Progenitor cell of endocrine pancreas (in vitro differentiated cells): ENCODE measurements around the gene TRIM8. TPM values are rescaled to one million over a fixed set of nuclear protein-coding genes. Genes with fewer than 3 reads are reported as not detected.
A peak's percentile ranks its signal among the peaks of the same experiment; 100 is the strongest.

Experiments
- DNase-seq: peaks from one replicate; pipeline ENCODE4 v3.0.0; 2021; ENCODE audit warnings: low spot score; ENCODE audit not compliant: unreplicated experiment
- H3K27ac Mint-ChIP-seq: 2 replicates; pipeline ENCODE4 v1.8.0; 2021; ENCODE audit warnings: mild to moderate bottlenecking, moderate library complexity, mixed read lengths
- H3K27me3 Mint-ChIP-seq: 2 replicates; pipeline ENCODE4 v1.8.0; 2021; ENCODE audit warnings: mixed read lengths
- H3K36me3 Mint-ChIP-seq: 2 replicates; pipeline ENCODE4 v1.8.0; 2022; ENCODE audit warnings: mixed read lengths; ENCODE audit not compliant: insufficient read depth
- H3K4me1 Mint-ChIP-seq: 2 replicates; pipeline ENCODE4 v1.8.0; 2021; ENCODE audit warnings: low read depth, mixed read lengths
- H3K4me3 Mint-ChIP-seq: 2 replicates; pipeline ENCODE4 v1.8.0; 2021; ENCODE audit warnings: low read depth, mild to moderate bottlenecking, moderate library complexity, mixed read lengths
- H3K9me3 Mint-ChIP-seq: 2 replicates; pipeline ENCODE4 v1.8.0; 2021; ENCODE audit warnings: low read depth, mixed read lengths
- total RNA-seq: library from RNA; stranded (reverse); gene quantifications from 2 replicates; pipeline ENCODE4 v1.2.1, GENCODE V29; 2021
- TF ChIP-seq, protein P1 (sequence below): fragments of 200-600 bp; sonication (generic); IDR thresholded peaks from one replicate; pipeline ENCODE4 v1.5.0; 2021; ENCODE audit warnings: antibody characterized with exemption, mild to moderate bottlenecking; ENCODE audit not compliant: unreplicated experiment

Gene TRIM8
- total RNA-seq, 1 donor from 2014 or later, result 66.1 TPM

DNA sequence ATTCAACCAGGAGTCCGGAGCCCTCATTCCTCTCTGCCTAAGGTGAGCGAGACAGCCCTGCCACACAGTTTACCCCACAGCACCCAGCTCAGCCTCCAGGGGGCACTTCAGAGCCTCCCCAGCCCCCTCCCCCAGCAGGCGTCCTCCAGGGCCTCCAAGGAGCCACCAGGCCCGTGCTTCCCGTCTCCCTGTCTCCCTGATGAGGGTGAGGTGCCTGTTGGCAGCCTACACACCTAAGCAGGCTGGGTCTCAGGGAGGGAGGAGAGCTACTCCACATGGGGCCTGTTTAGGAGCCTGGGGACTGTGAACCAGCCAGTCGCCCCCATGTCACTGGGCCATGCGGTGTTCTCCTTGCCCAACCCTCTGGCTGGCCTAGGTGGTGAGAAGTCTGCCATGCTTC, 28.9 kb upstream of the TRIM8 start:
- H3K27ac Mint-ChIP-seq, result no peak overlapping the region
- H3K4me1 Mint-ChIP-seq, result peaks cover 23% of the 10 kb centered on the region
- peaks cover 10% of the 10 kb centered on the region for H3K36me3 Mint-ChIP-seq
- H3K4me3 Mint-ChIP-seq, result no peak overlapping the region
- TF ChIP-seq, protein P1, sequence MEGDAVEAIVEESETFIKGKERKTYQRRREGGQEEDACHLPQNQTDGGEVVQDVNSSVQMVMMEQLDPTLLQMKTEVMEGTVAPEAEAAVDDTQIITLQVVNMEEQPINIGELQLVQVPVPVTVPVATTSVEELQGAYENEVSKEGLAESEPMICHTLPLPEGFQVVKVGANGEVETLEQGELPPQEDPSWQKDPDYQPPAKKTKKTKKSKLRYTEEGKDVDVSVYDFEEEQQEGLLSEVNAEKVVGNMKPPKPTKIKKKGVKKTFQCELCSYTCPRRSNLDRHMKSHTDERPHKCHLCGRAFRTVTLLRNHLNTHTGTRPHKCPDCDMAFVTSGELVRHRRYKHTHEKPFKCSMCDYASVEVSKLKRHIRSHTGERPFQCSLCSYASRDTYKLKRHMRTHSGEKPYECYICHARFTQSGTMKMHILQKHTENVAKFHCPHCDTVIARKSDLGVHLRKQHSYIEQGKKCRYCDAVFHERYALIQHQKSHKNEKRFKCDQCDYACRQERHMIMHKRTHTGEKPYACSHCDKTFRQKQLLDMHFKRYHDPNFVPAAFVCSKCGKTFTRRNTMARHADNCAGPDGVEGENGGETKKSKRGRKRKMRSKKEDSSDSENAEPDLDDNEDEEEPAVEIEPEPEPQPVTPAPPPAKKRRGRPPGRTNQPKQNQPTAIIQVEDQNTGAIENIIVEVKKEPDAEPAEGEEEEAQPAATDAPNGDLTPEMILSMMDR, result peak; percentile 36
- DNase-seq, result no peak
- H3K27me3 Mint-ChIP-seq, result no peaks in the 10 kb centered on the region
- no peaks in the 10 kb centered on the region for H3K9me3 Mint-ChIP-seq

DNA sequence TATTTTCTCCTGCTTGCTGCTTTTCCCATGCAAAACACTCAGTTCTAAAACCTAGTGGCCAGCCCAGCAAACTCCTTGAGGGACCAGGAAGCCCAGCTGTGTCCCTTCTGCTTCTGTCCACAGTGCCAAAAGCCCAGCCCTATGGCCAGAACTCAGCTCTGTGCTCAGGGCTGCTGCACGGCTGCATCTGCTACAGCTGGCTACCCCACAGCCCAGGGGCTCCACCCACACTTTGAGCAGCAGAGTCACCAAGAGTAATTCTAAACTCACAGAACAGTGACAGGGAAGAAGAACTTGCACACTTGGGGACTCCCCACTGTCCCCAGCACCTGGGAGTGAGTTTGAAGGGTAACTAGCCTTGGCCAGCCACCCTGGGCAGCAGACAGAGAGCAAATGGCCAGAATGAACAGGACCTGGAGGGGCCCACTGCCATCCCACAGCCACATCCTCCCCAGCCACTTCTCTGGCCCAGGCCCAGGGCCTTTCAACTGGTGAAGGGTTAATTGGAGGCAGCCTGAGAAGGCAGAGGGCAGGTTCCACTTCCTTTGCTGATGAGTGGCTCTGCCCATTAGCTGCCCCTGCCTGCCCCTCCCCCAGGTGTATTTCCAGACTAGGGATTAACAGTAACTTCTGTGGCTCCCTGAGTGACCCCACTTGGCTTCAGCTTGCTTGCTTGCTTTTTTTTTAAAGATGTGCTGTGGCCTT, 28.1 kb upstream of the TRIM8 start:
- H3K4me3 Mint-ChIP-seq, result no peak overlapping the region
- H3K9me3 Mint-ChIP-seq, result no peaks in the 10 kb centered on the region
- DNase-seq, result no peak
- peaks cover 16% of the 10 kb centered on the region for H3K4me1 Mint-ChIP-seq
- H3K36me3 Mint-ChIP-seq, result peaks cover 12% of the 10 kb centered on the region
- no peaks in the 10 kb centered on the region for H3K27me3 Mint-ChIP-seq
- no peak overlapping the region for H3K27ac Mint-ChIP-seq
- TF ChIP-seq, protein P1, result no peak

DNA sequence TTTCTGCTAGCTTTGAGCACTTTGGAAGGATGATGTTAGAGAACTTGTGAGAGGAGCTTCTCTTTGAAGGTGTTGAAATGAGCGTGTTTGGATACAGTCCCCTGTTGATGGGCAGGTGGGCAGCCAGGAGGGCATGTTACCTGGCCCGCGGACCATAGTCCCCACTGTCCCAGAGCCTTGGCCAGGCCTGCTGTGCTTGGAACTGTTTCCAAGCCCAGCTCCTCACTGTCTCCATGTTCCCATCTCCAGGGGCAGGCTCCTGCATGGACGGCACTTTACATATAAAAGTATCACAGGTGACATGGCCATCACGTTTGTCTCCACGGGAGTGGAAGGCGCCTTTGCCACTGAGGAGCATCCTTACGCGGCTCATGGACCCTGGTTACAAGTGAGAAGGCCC, 27.2 kb upstream of the TRIM8 start:
- Mint-ChIP-seq H3K27ac (no peak overlapping the region), H3K27me3 (no peaks in the 10 kb centered on the region), H3K36me3 (peaks cover 12% of the 10 kb centered on the region), H3K4me3 (no peak overlapping the region), H3K9me3 (no peaks in the 10 kb centered on the region), H3K4me1 (peaks cover 11% of the 10 kb centered on the region)
- TF ChIP-seq, protein P1, result no peak
- no peak for DNase-seq

DNA sequence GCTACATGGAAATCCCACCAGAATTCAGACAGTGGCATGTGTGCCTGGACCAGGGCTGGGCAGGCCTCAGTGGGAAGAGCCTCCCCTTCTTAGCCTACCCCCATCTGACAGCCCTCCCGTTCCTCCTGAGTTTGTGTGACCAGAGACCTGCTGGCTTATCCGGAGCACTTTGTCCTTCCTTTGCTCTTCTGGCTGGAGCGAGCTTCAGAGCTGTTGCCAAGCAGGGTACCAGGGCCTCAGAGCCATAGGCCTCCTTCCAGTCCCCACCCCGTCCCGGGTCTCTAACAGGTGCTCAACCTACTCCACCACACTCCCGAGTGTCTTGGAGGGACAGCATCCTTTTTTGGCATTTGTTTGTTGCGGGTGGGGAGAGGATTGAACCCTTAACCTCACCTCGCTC, 26.5 kb upstream of the TRIM8 start:
- no peaks in the 10 kb centered on the region for H3K9me3 Mint-ChIP-seq
- H3K4me3 Mint-ChIP-seq, result no peak overlapping the region
- DNase-seq, result no peak
- TF ChIP-seq, protein P1, result no peak
- H3K4me1 Mint-ChIP-seq, result peaks cover 7% of the 10 kb centered on the region
- H3K27ac Mint-ChIP-seq, result no peak overlapping the region
- no peaks in the 10 kb centered on the region for H3K27me3 Mint-ChIP-seq
- peaks cover 12% of the 10 kb centered on the region for H3K36me3 Mint-ChIP-seq

DNA sequence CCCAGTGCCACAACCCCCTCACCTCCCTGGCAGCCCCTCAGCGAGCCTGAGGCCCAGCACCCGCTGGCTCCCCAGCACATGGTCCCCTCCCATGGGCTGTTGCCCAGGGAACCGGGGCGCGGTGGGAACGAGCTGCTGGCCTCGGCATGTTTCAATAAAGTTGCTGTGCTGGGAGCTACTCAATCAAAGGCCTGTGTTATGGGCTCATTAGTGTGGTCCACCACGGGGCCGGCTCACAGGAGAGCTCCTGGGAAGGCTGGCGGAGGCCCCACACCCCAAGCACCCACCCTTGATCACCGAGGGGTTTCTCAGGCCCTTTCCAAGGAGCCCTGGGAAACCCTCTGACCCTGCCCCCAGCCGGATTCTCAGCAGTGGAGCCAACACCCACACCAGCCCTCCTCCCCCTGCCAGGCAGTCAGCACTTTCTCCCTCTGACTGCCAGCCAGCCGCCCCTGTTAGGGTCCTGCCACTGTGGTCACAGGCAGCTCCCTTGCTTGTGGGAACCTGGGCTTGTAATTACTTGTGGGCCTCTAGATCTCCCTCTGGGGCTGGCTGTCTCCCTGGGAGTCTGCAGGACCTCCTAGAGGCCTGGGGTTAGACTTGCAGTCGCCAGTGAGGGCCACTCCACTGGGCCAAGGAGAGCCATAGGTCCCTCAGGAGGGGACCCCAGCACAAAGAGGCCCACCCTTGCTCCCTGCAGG, 24.8 kb upstream of the TRIM8 start:
- Mint-ChIP-seq H3K4me3 (no peak overlapping the region), H3K9me3 (no peaks in the 10 kb centered on the region), H3K36me3 (peaks cover 10% of the 10 kb centered on the region), H3K27ac (no peak overlapping the region), H3K27me3 (no peaks in the 10 kb centered on the region), H3K4me1 (peaks cover 7% of the 10 kb centered on the region)
- DNase-seq, result no peak
- TF ChIP-seq, protein P1, result no peak
